Peyer's patch (tissue), 4 donors: Measurements from ENCODE around the gene UBAC2.

Experiments used
- POLR2A ChIP-seq, 2 donors: fragments of 450-650 bp; IDR thresholded peaks; one replicate each; pipeline ENCODE4 v1.5.1; 2017; ENCODE audit warnings: antibody characterized with exemption in 2 of 2, mild to moderate bottlenecking in 2 of 2, moderate library complexity in 2 of 2
- TF ChIP-seq, protein P1 (sequence below), 6 experiments: fragments of 450-650 bp in 4 of 6; fragments of 200-600 bp in 2 of 6; sonication (generic) in 1 of 6; IDR thresholded peaks; one replicate each; pipeline ENCODE4 v1.5.1; 2017 to 2019; ENCODE audit warnings: antibody characterized with exemption in 6 of 6, mild to moderate bottlenecking in 3 of 6, moderate library complexity in 1 of 6

DNA sequence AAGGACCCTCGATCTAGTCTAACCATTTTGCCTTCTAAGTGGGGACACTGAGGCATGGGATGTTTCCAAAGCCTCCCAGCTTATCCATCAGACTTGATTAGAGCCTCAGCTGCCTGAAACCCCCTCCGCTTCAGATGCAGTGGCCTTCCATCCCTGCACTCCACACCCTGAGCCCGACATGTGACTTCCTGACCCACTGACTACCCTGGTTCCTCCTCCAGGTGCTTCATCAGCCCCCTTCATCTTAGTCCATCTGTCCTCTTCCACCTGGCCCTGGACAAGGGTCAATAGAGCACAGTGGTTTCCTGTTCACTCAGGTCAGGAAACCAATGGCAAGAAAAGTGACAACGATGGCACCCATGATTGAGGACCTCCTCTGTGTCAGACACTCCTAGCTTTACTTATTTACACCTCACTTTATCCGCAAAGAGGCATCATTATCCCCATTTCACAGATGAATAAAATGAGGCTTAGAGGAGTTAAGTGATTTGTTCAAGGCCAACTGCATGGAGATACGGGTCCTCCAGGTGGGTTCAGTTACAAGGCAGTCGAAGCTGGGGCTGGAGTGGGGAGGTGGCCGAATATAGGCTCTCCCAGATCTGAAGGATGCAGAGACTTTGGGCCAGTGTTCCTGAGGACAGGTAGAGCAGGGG, 219.1 kb downstream of the UBAC2 start:
- TF ChIP-seq, protein P1, sequence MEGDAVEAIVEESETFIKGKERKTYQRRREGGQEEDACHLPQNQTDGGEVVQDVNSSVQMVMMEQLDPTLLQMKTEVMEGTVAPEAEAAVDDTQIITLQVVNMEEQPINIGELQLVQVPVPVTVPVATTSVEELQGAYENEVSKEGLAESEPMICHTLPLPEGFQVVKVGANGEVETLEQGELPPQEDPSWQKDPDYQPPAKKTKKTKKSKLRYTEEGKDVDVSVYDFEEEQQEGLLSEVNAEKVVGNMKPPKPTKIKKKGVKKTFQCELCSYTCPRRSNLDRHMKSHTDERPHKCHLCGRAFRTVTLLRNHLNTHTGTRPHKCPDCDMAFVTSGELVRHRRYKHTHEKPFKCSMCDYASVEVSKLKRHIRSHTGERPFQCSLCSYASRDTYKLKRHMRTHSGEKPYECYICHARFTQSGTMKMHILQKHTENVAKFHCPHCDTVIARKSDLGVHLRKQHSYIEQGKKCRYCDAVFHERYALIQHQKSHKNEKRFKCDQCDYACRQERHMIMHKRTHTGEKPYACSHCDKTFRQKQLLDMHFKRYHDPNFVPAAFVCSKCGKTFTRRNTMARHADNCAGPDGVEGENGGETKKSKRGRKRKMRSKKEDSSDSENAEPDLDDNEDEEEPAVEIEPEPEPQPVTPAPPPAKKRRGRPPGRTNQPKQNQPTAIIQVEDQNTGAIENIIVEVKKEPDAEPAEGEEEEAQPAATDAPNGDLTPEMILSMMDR (IDR thresholded peaks at IDR 0.05): no peak
- no peak for TF ChIP-seq POLR2A (IDR thresholded peaks at IDR 0.05)
